Mesendoderm (in vitro differentiated cells): ENCODE measurements around the gene KLHL25.

ENCODE experiments used
- DNase-seq: peaks from one replicate; pipeline ENCODE4 v3.0.0; 2013
- H2AK5ac ChIP-seq: 2 replicates; pipeline ENCODE4 v1.6.1; 2013; ENCODE audit warnings: low read length, inconsistent platforms
- H2BK120ac ChIP-seq: 2 replicates; pipeline ENCODE4 v1.6.1; 2013; ENCODE audit warnings: low read depth, mild to moderate bottlenecking, low read length, moderate library complexity, mixed read lengths
- H2BK15ac ChIP-seq: replicated peaks from 2 replicates; pipeline ENCODE4 v1.6.1; 2013; ENCODE audit warnings: low read depth, mild to moderate bottlenecking, moderate library complexity
- H2BK5ac ChIP-seq: 2 replicates; pipeline ENCODE4 v1.6.1; 2013; ENCODE audit warnings: low read length, inconsistent platforms
- H3K18ac ChIP-seq: 2 replicates; pipeline ENCODE4 v1.6.1; 2013; ENCODE audit warnings: mild to moderate bottlenecking, low read length, mixed read lengths
- H3K23ac ChIP-seq: one replicate; pipeline ENCODE4 v1.6.1; 2013; ENCODE audit warnings: low read length
- H3K27ac ChIP-seq: 2 replicates; pipeline ENCODE4 v1.5.1; 2013; ENCODE audit warnings: low read depth, mild to moderate bottlenecking, inconsistent platforms, low read length, moderate library complexity
- H3K27me3 ChIP-seq: 2 replicates; pipeline ENCODE4 v1.6.1; 2013; ENCODE audit warnings: low read length, control low read depth, mild to moderate bottlenecking, inconsistent platforms; ENCODE audit not compliant: insufficient read depth, poor library complexity
- H3K36me3 ChIP-seq: 2 replicates; pipeline ENCODE4 v1.6.1; 2013; ENCODE audit warnings: low read length, inconsistent platforms; ENCODE audit not compliant: control insufficient read depth, insufficient read depth
- H3K4ac ChIP-seq: one replicate; pipeline ENCODE4 v1.6.1; 2013; ENCODE audit warnings: low read depth, mild to moderate bottlenecking, low read length, moderate library complexity
- H3K4me1 ChIP-seq: 2 replicates; pipeline ENCODE4 v1.6.1; 2013; ENCODE audit warnings: low read depth, low read length, inconsistent platforms; ENCODE audit not compliant: control insufficient read depth
- H3K4me2 ChIP-seq: 2 replicates; pipeline ENCODE4 v1.6.1; 2013; ENCODE audit warnings: low read length
- H3K4me3 ChIP-seq: 2 replicates; pipeline ENCODE4 v1.5.1; 2013; ENCODE audit warnings: mild to moderate bottlenecking, low read length
- H3K56ac ChIP-seq: one replicate; pipeline ENCODE4 v1.6.1; 2013; ENCODE audit warnings: low read length
- H3K79me1 ChIP-seq: 2 replicates; pipeline ENCODE4 v1.6.1; 2013; ENCODE audit warnings: low read length, inconsistent platforms
- H3K79me2 ChIP-seq: 2 replicates; pipeline ENCODE4 v1.6.1; 2013; ENCODE audit warnings: mild to moderate bottlenecking, low read length; ENCODE audit not compliant: control insufficient read depth, insufficient read depth
- H3K9ac ChIP-seq: 2 replicates; pipeline ENCODE4 v1.6.1; 2013; ENCODE audit warnings: low read length, inconsistent platforms
- H4K5ac ChIP-seq: one replicate; pipeline ENCODE4 v1.6.1; 2013; ENCODE audit warnings: low read length
- H4K8ac ChIP-seq: one replicate; pipeline ENCODE4 v1.6.1; 2013; ENCODE audit warnings: low read depth, mild to moderate bottlenecking, control low read depth, low read length, moderate library complexity
- WGBS: extraction: QIAGEN DNeasy Blood & Tissue Kit; methylation state at CpG from one replicate; pipeline ENCODE4 v1.1.7; 2013; ENCODE audit warnings: low lambda C conversion rate, missing lambda C conversion rate; ENCODE audit not compliant: insufficient coverage; ENCODE audit errors: extremely low coverage; 5-methylcytosine and 5-hydroxymethylcytosine counted together

The KLHL25 gene

DNA sequence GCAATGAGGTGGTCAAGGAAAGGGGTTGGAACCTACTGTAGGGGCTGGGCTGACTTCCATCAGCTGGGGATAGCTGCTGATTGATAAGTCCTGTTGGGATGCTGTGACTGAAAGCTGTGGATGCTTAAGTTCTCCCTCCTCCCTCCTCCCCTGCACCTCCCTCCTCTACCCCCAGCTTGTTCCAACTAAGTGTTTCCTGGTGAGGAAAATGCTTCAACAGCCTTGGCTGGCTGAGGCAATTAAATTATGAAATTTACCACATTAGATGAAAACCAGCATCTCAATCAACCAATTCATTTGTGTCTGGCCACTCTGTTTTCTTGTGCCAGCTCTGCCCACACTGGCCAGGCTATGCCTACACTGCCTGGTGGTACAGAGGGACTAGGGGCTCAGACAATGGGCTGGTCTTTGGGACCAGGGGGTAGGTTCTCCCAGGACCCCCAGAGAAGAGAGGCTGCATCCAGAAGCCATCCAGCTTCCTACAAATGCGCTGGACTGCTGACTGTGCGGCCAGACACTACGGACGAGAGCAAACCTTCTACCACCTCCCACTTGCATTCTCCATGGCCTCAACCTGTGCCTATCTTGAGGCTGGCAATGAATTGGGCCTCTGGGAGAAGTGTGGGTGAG lies 2.5 kb downstream of the KLHL25 start:
- Histone ChIP-seq H3K27ac (no peak overlapping the region), H3K18ac (no peak overlapping the region), H3K4me1 (peaks cover 14% of the 10 kb centered on the region), H2BK5ac (no peak overlapping the region), H3K4ac (no peak overlapping the region), H3K4me2 (no peak overlapping the region), H2BK15ac (no peak overlapping the region), H3K36me3 (no peaks in the 10 kb centered on the region), H3K27me3 (no peaks in the 10 kb centered on the region), H3K79me2 (peaks cover 52% of the 10 kb centered on the region), H4K8ac (no peak overlapping the region), H3K56ac (no peak overlapping the region), H3K4me3 (no peak overlapping the region), H3K23ac (peak overlapping the region; percentile 80), H2AK5ac (no peak overlapping the region), H3K79me1 (peaks cover 33% of the 10 kb centered on the region), H2BK120ac (no peak overlapping the region), H4K5ac (no peak overlapping the region), H3K9ac (no peak overlapping the region)
- DNase-seq = no peak
- no CpG with 5 or more reads among the region's 4 CpGs for WGBS

DNA sequence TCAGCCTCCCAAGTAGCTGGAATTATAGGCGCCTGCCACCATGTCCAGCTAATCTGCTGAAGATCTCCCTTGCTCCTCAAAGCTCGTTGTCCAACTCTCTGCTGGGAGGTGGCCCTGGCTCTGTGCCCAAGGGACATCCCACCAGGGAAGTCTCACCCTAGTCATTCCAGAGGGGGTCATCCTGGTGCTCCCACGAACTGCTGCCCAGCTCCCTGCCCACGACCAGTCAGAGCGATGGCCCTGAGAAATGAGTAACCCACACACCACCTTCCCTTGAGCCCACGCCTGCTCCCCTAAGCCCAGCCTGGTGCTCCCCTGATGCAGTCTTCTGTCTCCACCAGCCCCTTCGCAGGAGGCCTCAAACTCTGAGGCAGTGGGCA lies 5.2 kb downstream of the KLHL25 start:
- no peak for DNase-seq
- H4K8ac ChIP-seq = no peak overlapping the region
- WGBS = no CpG with 5 or more reads among the region's 7 CpGs
- H3K36me3 ChIP-seq = no peaks in the 10 kb centered on the region
- no peaks in the 10 kb centered on the region for H3K27me3 ChIP-seq
- H2BK120ac ChIP-seq = no peak overlapping the region
- H3K4ac ChIP-seq = no peak overlapping the region
- no peak overlapping the region for H4K5ac ChIP-seq
- H3K56ac ChIP-seq = no peak overlapping the region
- no peak overlapping the region for H2AK5ac ChIP-seq
- H3K9ac ChIP-seq = no peak overlapping the region
- H3K4me1 ChIP-seq = peaks cover 30% of the 10 kb centered on the region
- peaks cover 46% of the 10 kb centered on the region for H3K79me1 ChIP-seq
- H3K4me3 ChIP-seq = no peak overlapping the region
- H3K23ac ChIP-seq = no peak overlapping the region
- H3K79me2 ChIP-seq = peaks cover 66% of the 10 kb centered on the region
- H3K27ac ChIP-seq = no peak overlapping the region
- no peak overlapping the region for H2BK5ac ChIP-seq
- H3K18ac ChIP-seq = no peak overlapping the region
- H3K4me2 ChIP-seq = no peak overlapping the region
- no peak overlapping the region for H2BK15ac ChIP-seq

DNA sequence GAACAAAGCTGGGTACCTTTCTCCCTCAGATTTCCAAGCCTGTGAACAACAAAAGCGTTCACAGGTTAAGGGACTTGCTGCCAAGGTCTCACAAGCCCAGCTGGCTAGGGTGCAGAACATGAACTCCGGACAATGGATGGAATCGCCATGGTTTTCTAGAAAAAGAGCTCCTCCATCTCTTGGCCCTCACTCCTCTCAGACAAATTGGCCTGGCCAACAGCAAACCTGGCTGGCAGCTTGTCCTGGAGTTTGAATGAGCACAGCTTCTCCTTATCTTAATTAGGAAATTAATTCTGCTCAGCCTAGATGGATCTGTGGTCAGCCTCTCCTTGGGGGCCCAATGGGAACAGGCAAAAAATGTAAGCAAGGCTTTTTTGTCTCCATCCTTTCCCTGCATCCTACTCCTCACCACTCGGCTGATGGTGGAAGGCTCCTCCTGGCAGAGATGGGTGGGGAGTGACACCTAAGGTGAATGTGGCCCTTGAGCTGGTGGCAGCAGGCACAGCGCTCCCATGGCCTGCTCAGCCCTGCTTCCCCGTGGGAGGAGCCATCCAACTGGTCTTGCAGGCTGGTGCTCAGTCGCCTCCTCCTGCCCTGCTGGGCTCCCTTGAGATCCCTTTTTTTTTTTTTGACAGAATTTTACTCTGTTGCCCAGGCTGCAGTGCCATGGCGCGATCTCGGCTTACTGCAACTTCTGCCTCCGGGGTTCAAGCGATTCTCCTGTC lies 5.8 kb downstream of the KLHL25 start:
- Histone ChIP-seq H3K36me3 (no peaks in the 10 kb centered on the region), H2BK15ac (no peak overlapping the region), H3K56ac (peak overlapping the region; percentile 42), H3K4me2 (no peak overlapping the region), H2BK5ac (no peak overlapping the region), H3K79me1 (peaks cover 47% of the 10 kb centered on the region), H3K27me3 (no peaks in the 10 kb centered on the region), H3K4me1 (peaks cover 30% of the 10 kb centered on the region), H2BK120ac (no peak overlapping the region), H3K4me3 (no peak overlapping the region), H2AK5ac (no peak overlapping the region), H3K23ac (no peak overlapping the region), H3K4ac (no peak overlapping the region), H4K8ac (no peak overlapping the region), H3K27ac (no peak overlapping the region), H3K18ac (no peak overlapping the region), H3K79me2 (peaks cover 66% of the 10 kb centered on the region), H4K5ac (no peak overlapping the region), H3K9ac (no peak overlapping the region)
- no CpG with 5 or more reads among the region's 12 CpGs for WGBS
- peak; percentile 49 for DNase-seq

DNA sequence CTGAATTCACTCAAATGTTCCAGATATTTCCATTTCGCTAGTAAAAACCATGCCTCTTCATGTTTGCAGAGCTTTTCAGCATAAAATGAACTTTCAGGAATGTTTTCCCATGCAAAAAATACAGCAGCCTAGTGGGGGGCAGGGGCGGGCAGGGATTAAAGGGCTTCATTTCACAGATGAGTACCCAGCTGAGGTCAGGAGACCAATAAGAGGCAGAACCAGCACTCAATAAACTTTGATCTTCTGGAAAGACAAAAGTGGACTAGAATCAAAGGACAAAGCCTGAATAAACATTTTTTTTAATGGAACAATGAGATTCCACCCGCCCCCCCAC lies 8.0 kb downstream of the KLHL25 start:
- H2AK5ac ChIP-seq = no peak overlapping the region
- no peak overlapping the region for H2BK120ac ChIP-seq
- no peak overlapping the region for H2BK5ac ChIP-seq
- H3K27ac ChIP-seq = no peak overlapping the region
- no peak overlapping the region for H4K8ac ChIP-seq
- H3K23ac ChIP-seq = no peak overlapping the region
- no peaks in the 10 kb centered on the region for H3K27me3 ChIP-seq
- no peak overlapping the region for H3K9ac ChIP-seq
- peaks cover 36% of the 10 kb centered on the region for H3K79me1 ChIP-seq
- peaks cover 56% of the 10 kb centered on the region for H3K79me2 ChIP-seq
- no peaks in the 10 kb centered on the region for H3K36me3 ChIP-seq
- no peak overlapping the region for H2BK15ac ChIP-seq
- no peak overlapping the region for H3K4me3 ChIP-seq
- no peak overlapping the region for H3K18ac ChIP-seq
- no peak overlapping the region for H3K4ac ChIP-seq
- H3K4me2 ChIP-seq = no peak overlapping the region
- peaks cover 19% of the 10 kb centered on the region for H3K4me1 ChIP-seq
- WGBS = no CpG with 5 or more reads among the region's 3 CpGs
- DNase-seq = no peak
- no peak overlapping the region for H3K56ac ChIP-seq
- no peak overlapping the region for H4K5ac ChIP-seq

DNA sequence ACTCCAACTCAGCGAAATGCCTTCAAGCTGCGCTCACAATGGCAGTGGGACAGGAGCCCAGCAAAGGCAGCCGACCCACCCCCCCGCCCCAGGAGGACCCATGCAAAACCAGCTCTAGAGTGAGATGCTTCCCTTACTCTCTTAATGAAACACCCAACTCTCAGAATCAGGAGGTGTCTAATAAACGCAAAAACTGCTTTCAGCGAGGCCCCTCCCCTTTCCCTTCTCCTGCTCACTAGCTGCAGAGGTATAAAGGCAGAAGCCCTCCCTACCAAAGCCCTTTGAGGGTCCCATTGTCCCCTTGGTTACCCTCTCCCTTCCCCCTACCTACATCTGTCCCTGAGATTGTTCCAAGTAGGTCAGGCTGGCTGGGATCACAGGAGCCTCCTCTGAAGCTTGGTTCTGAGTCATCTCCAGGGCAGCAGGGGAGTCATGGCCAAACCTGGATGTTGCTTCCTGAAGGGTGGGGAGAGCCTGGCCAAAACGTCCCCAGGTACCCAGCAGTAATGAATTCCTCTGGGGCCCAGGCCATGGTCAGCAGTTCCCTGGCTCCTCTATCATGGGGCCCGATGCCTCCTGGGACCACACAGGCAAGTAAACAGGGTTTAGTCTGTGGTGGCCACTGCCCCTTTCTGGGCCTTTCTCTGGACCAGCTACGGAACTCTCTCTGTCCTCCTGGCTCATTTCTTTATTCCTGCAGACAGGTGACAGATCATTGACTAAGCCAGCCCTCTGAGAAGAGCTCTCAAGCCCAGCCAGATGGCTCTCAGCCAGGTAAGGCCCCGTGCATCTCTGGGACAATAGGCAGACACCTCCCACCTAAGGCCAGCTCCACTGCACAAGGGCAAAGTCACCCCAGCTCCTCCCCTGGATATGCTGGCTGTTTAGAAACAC lies 8.6 kb downstream of the KLHL25 start:
- Histone ChIP-seq H3K56ac (peak overlapping the region; percentile 67), H3K9ac (no peak overlapping the region), H3K27me3 (no peaks in the 10 kb centered on the region), H2BK5ac (no peak overlapping the region), H3K4me3 (no peak overlapping the region), H3K4me1 (peaks cover 19% of the 10 kb centered on the region), H4K5ac (no peak overlapping the region), H3K18ac (peak overlapping the region; percentile 46), H2BK15ac (no peak overlapping the region), H4K8ac (no peak overlapping the region), H2BK120ac (peak overlapping the region; percentile 15), H3K79me2 (peaks cover 54% of the 10 kb centered on the region), H3K4ac (peak overlapping the region; percentile 59), H3K79me1 (peaks cover 35% of the 10 kb centered on the region), H3K27ac (peak overlapping the region; percentile 60), H3K23ac (peak overlapping the region; percentile 3), H3K36me3 (no peaks in the 10 kb centered on the region), H3K4me2 (no peak overlapping the region), H2AK5ac (no peak overlapping the region)
- no CpG with 5 or more reads among the region's 10 CpGs for WGBS
- peak; percentile 70 for DNase-seq
